Endodermal cell (in vitro differentiated cells): ENCODE results near the gene OR2Z1. TPM values are rescaled to one million over a fixed set of nuclear protein-coding genes. Genes with fewer than 3 reads are reported as not detected.
"Not testable (repeated sequence)": the region's sequence is repeated elsewhere in the genome, so short reads cannot be mapped to it uniquely, and the experiment has no call there.

ENCODE experiments used
- DNase-seq: peaks from one replicate; pipeline ENCODE4 v3.0.0-alpha.2; 2017
- H3K27ac ChIP-seq: 2 replicates; pipeline ENCODE4 v1.5.1; 2013; ENCODE audit warnings: mild to moderate bottlenecking, low read depth, low read length, moderate library complexity
- H3K27me3 ChIP-seq: 2 replicates; pipeline ENCODE4 v1.6.1; 2013; ENCODE audit warnings: mild to moderate bottlenecking, low read length, moderate library complexity; ENCODE audit not compliant: insufficient read depth, control insufficient read depth, poor library complexity, severe bottlenecking
- H3K36me3 ChIP-seq: 2 replicates; pipeline ENCODE4 v1.7.0; 2013; ENCODE audit warnings: mild to moderate bottlenecking, low read length, moderate library complexity; ENCODE audit not compliant: control insufficient read depth, insufficient read depth
- H3K4me1 ChIP-seq: one replicate; pipeline ENCODE4 v1.7.0; 2013; ENCODE audit warnings: low read length; ENCODE audit not compliant: control insufficient read depth, insufficient read depth
- H3K4me3 ChIP-seq: 2 replicates; pipeline ENCODE4 v1.5.1; 2013; ENCODE audit warnings: mild to moderate bottlenecking, low read length, moderate library complexity
- H3K9ac ChIP-seq: 2 replicates; pipeline ENCODE4 v1.6.1; 2013; ENCODE audit warnings: mild to moderate bottlenecking, low read length, moderate library complexity; ENCODE audit not compliant: poor library complexity, severe bottlenecking; ENCODE audit errors: extremely low read depth
- H3K9me3 ChIP-seq: 2 replicates; pipeline ENCODE4 v1.6.1; 2013; ENCODE audit warnings: mild to moderate bottlenecking, low read length, moderate library complexity; ENCODE audit not compliant: control insufficient read depth
- H3K27ac Mint-ChIP-seq: 2 replicates; pipeline ENCODE4 v1.8.0; 2020; ENCODE audit warnings: mixed read lengths
- H3K27me3 Mint-ChIP-seq: 2 replicates; pipeline ENCODE4 v1.8.0; 2021; ENCODE audit warnings: mild to moderate bottlenecking, mixed read lengths; ENCODE audit not compliant: insufficient read depth
- H3K36me3 Mint-ChIP-seq: 2 replicates; pipeline ENCODE4 v1.8.0; 2020; ENCODE audit warnings: low read depth, mixed read lengths
- H3K4me1 Mint-ChIP-seq: 2 replicates; pipeline ENCODE4 v1.8.0; 2020; ENCODE audit warnings: mixed read lengths
- H3K4me3 Mint-ChIP-seq: 2 replicates; pipeline ENCODE4 v1.8.0; 2020; ENCODE audit warnings: mild to moderate bottlenecking, moderate library complexity, mixed read lengths
- H3K9me3 Mint-ChIP-seq: 2 replicates; pipeline ENCODE4 v1.8.0; 2020; ENCODE audit warnings: mild to moderate bottlenecking, mixed read lengths
- WGBS, 2 experiments: methylation state at CpG; one replicate each; pipeline versions ENCODE4 v1.1.5 to v1.1.7; 2013; ENCODE audit warnings: missing lambda C conversion rate in 2 of 2, mixed read lengths in 1 of 2; ENCODE audit not compliant: insufficient coverage in 1 of 2, insufficient read length in 1 of 2; 5-methylcytosine and 5-hydroxymethylcytosine counted together
- total RNA-seq, 2 donors: library from RNA; stranded (reverse); fragmentation: NEBNext Ultra II Directional in 1 of 2; extraction: Animal tissue kit (Norgen Biotek cat#: 25700) in 1 of 2; gene quantifications; 2 replicates in 1 of 2; 3 replicates in 1 of 2; pipeline ENCODE4 v1.2.1, GENCODE V29; 2021
- TF ChIP-seq, protein P1 (sequence below): fragments of 200-600 bp; sonication (generic); conservative IDR thresholded peaks from 2 replicates; pipeline ENCODE4 v1.5.0; 2021; ENCODE audit warnings: antibody characterized with exemption, mild to moderate bottlenecking

OR2Z1 gene
- total RNA-seq, 2 donors from 2014 or later: not detected

- Histone ChIP-seq H3K27me3 (no peaks in the 10 kb centered on the region), H3K27ac (no peak overlapping the region), H3K9ac (no peak overlapping the region), H3K4me1 (no peaks in the 10 kb centered on the region), H3K9me3 (peaks cover 27% of the 10 kb centered on the region), H3K36me3 (no peaks in the 10 kb centered on the region), H3K4me3 (no peak overlapping the region)
- Mint-ChIP-seq H3K27ac (no peak overlapping the region), H3K9me3 (peaks cover 87% of the 10 kb centered on the region), H3K27me3 (no peaks in the 10 kb centered on the region), H3K4me1 (no peaks in the 10 kb centered on the region), H3K36me3 (no peaks in the 10 kb centered on the region), H3K4me3 (no peak overlapping the region)
- peak; percentile 54 for DNase-seq
- WGBS, 2 experiments: 73 to 80% methylated on average over 18 to 19 of the region's 19 CpGs
- TF ChIP-seq, protein P1, sequence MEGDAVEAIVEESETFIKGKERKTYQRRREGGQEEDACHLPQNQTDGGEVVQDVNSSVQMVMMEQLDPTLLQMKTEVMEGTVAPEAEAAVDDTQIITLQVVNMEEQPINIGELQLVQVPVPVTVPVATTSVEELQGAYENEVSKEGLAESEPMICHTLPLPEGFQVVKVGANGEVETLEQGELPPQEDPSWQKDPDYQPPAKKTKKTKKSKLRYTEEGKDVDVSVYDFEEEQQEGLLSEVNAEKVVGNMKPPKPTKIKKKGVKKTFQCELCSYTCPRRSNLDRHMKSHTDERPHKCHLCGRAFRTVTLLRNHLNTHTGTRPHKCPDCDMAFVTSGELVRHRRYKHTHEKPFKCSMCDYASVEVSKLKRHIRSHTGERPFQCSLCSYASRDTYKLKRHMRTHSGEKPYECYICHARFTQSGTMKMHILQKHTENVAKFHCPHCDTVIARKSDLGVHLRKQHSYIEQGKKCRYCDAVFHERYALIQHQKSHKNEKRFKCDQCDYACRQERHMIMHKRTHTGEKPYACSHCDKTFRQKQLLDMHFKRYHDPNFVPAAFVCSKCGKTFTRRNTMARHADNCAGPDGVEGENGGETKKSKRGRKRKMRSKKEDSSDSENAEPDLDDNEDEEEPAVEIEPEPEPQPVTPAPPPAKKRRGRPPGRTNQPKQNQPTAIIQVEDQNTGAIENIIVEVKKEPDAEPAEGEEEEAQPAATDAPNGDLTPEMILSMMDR: no peak
Observed at GRCh38 chr19:8731428-8732169, 10.2 kb downstream of the OR2Z1 start.

DNA sequence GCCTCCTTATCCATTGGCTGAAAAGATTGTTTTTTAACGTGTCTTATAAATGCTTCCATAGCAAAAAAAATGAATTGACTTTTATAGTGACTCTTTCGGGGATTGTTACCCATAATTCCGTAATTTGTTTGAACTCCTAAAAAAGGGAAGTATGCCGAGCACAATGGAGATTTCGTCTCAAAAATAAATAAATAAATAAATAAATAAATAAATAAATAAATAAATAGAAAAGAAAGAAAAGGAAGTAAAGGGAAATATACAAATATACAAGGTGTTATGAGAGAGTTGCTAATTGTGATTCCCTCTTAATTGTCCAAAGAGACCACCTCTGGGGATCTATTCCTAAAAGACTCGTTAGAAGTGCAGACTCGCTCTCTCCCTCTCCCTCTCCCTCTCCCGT, 16.9 kb downstream of the OR2Z1 start:
- H3K4me1 Mint-ChIP-seq: no peaks in the 10 kb centered on the region
- Histone ChIP-seq H3K27ac (no peak overlapping the region), H3K27me3 (no peaks in the 10 kb centered on the region), H3K4me3 (no peak overlapping the region), H3K9me3 (peaks cover 11% of the 10 kb centered on the region), H3K36me3 (no peaks in the 10 kb centered on the region), H3K4me1 (no peaks in the 10 kb centered on the region), H3K9ac (no peak overlapping the region)
- TF ChIP-seq, protein P1: no peak
- no peak overlapping the region for H3K4me3 Mint-ChIP-seq
- H3K9me3 Mint-ChIP-seq: peaks cover 63% of the 10 kb centered on the region
- 84% methylated on average over 6 of the region's 8 CpGs; no CpG with 5 or more reads in 1 of the 2 experiments for WGBS, 2 experiments
- H3K27ac Mint-ChIP-seq: no peak overlapping the region
- DNase-seq: no peak
- H3K36me3 Mint-ChIP-seq: no peaks in the 10 kb centered on the region
- H3K27me3 Mint-ChIP-seq: no peaks in the 10 kb centered on the region

DNA sequence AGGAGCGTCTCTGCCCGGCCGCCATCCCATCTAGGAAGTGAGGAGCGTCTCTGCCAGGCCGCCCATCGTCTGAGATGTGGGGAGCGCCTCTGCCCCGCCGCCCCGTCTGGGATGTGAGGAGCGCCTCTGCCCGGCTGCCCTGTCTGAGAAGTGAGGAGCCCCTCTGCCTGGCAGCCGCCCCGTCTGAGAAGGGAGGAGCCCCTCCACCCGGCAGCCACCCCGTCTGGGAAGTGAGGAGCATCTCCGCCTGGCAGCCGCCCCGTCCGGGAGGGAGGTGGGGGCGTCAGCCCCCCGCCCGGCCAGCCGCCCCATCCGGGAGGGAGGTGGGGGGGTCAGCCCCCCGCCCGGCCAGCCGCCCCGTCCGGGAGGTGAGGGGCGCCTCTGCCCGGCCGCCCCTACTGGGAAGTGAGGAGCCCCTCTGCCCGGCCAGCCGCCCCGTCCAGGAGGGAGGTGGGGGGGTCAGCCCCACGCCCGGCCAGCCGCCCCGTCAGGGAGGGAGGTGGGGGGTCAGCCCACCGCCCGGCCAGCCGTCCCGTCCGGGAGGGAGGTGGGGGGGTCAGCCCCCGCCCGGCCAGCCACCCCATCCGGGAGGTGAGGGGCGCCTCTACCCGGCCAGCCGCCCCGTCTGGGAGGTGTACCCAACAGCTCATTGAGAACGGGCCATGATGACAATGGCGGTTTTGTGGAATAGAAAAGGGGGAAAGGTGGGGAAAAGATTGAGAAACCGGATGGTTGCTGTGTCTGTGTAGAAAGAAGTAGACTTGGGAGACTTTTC, 18.0 kb downstream of the OR2Z1 start:
- not testable (repeated sequence) for H3K4me1 Mint-ChIP-seq, DNase-seq, H3K27me3 Mint-ChIP-seq, H3K4me3 ChIP-seq, H3K36me3 Mint-ChIP-seq, H3K36me3 ChIP-seq, H3K27ac Mint-ChIP-seq, H3K4me3 Mint-ChIP-seq, H3K27me3 ChIP-seq, H3K27ac ChIP-seq, H3K9ac ChIP-seq, H3K4me1 ChIP-seq
- WGBS, 2 experiments: 88 to 95% methylated on average over 8 to 27 of the region's 55 CpGs
- peaks cover 11% of the 10 kb centered on the region for H3K9me3 ChIP-seq
- peaks cover 53% of the 10 kb centered on the region for H3K9me3 Mint-ChIP-seq

- not testable (repeated sequence) for H3K36me3 Mint-ChIP-seq, H3K9me3 Mint-ChIP-seq, H3K4me3 ChIP-seq, H3K4me3 Mint-ChIP-seq, H3K4me1 Mint-ChIP-seq, H3K27ac ChIP-seq, H3K36me3 ChIP-seq, H3K9ac ChIP-seq, H3K27me3 Mint-ChIP-seq, H3K27ac Mint-ChIP-seq, H3K4me1 ChIP-seq, H3K9me3 ChIP-seq, DNase-seq, H3K27me3 ChIP-seq
- WGBS, 2 experiments: 88 to 100% methylated on average over 2 to 5 of the region's 11 CpGs
Observed at GRCh38 chr19:8767257-8767656, 45.8 kb downstream of the OR2Z1 start.

DNA sequence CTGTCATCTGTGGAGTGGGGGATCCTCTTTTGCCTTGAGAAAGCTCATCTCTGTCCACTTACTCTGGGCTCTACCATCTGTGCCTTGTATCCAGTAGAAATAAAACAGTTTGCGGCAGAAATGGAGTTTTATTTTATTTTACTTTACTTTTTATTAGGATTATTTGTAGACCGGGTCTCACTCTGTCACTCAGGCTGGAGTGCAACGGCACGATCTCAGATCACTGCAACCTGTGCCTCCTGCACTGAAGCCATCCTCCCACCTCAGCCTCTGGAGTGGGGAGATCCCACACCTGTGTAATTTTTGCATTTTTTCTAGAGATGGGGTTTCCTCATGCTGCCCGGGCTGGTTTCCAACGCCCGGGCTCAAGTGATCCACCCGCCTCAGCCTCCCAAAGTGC, 47.8 kb downstream of the OR2Z1 start:
- H3K27me3 Mint-ChIP-seq, H3K36me3 ChIP-seq, H3K9me3 Mint-ChIP-seq, H3K4me1 ChIP-seq, H3K27ac ChIP-seq, H3K27me3 ChIP-seq, H3K27ac Mint-ChIP-seq, H3K4me3 Mint-ChIP-seq, H3K9ac ChIP-seq, H3K36me3 Mint-ChIP-seq, DNase-seq, H3K9me3 ChIP-seq, H3K4me1 Mint-ChIP-seq, H3K4me3 ChIP-seq: not testable (repeated sequence)
- WGBS, 2 experiments: no CpG with 5 or more reads among the region's 8 CpGs
